ENCODE data around the gene PRAF2.

DNA sequence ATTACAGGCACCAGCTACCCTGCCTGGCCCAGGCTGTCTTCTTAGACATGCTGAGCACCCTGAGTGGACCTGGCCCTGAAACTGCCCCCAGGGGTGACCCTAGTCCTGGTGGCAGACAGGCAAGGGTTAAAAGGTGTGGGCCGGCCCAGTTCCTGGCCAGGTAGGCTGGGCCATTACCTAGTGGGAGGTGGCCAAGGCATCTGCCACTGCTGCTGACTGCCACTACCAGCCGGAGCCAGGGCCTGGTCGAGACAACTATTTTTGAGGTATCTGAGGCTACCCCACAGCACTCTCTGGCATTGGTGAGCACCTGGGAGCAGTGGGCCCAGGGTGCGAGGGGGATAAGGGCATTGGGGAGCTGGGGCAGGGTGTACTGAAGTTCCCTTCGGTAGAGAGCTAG is 15.0 kb downstream of the PRAF2 start, which contains the start of gene CCDC120:
- TF ChIP-seq CTCF (IDR thresholded peaks at IDR 0.05) (no peak), EP300 (IDR thresholded peaks at IDR 0.05) (no peak), POLR2AphosphoS5 (IDR thresholded peaks at IDR 0.05) (peak in 2 of 3 donors; percentile 17 to 48)

All from stomach (tissue), 4 donors.